A673 (cell line): ENCODE results near the gene SPEF2. TPM values are rescaled to one million over a fixed set of nuclear protein-coding genes. Genes with fewer than 3 reads are reported as not detected.

Source experiments
- BruUV-seq: library from RNA; stranded (reverse); fragments of 400-500 nt; replicated peaks from 2 replicates; lab custom pipeline; 2021; lab: Mats Ljungman, UMichigan
- CTCF ChIA-PET: fragments of 300-600 bp; sonication (Branson Sonifier 250); formaldehyde crosslinking; loops from one replicate; lab custom pipeline; 2022; ENCODE audit warnings: antibody characterized with exemption; lab: Charles Lee
- POLR2A ChIA-PET: fragments of 300-600 bp; sonication (Branson Sonifier 250); formaldehyde crosslinking; loops from one replicate; lab custom pipeline; 2022; ENCODE audit warnings: antibody characterized with exemption; ENCODE audit not compliant: low non-redundant PET; lab: Charles Lee
- DNase-seq: peaks from one replicate; pipeline ENCODE4 v3.0.0-alpha.2; 2015; ENCODE audit warnings: low spot score
- H3K27ac ChIP-seq: fragments of 200-600 bp; sonication (generic); 2 replicates; pipeline ENCODE4 v1.5.1; 2016; ENCODE audit warnings: mixed run types, low read depth, mild to moderate bottlenecking, mixed read lengths, antibody characterized with exemption, low read length; ENCODE audit not compliant: poor library complexity, severe bottlenecking
- H3K27me3 ChIP-seq: fragments of 200-600 bp; sonication (generic); replicated peaks from 2 replicates; pipeline ENCODE4 v1.6.1; 2017; ENCODE audit warnings: mixed run types, low read depth, mild to moderate bottlenecking, mixed read lengths, antibody characterized with exemption, low read length; ENCODE audit not compliant: insufficient read depth, poor library complexity
- H3K36me3 ChIP-seq: fragments of 200-600 bp; sonication (generic); 2 replicates; pipeline ENCODE4 v1.6.1; 2016; ENCODE audit warnings: mixed run types, mild to moderate bottlenecking, mixed read lengths, antibody characterized with exemption, low read length; ENCODE audit not compliant: insufficient read depth, poor library complexity, severe bottlenecking
- H3K4me1 ChIP-seq: fragments of 200-600 bp; sonication (generic); 2 replicates; pipeline ENCODE4 v1.6.1; 2017; ENCODE audit warnings: mixed run types, mild to moderate bottlenecking, mixed read lengths, antibody characterized with exemption, low read length; ENCODE audit not compliant: insufficient read depth, poor library complexity, severe bottlenecking
- H3K4me3 ChIP-seq: fragments of 200-600 bp; sonication (generic); 2 replicates; pipeline ENCODE4 v1.5.1; 2016; ENCODE audit warnings: low read depth, mixed run types, mild to moderate bottlenecking, mixed read lengths, low read length; ENCODE audit not compliant: poor library complexity, severe bottlenecking
- H3K9me3 ChIP-seq: fragments of 200-600 bp; sonication (generic); 2 replicates; pipeline ENCODE4 v1.6.1; 2016; ENCODE audit warnings: mixed run types, low read depth, mild to moderate bottlenecking, mixed read lengths, antibody characterized with exemption, low read length; ENCODE audit not compliant: poor library complexity, severe bottlenecking
- EZH2 ChIP-seq: fragments of 200-600 bp; sonication (generic); IDR thresholded peaks from 2 replicates; pipeline ENCODE4 v1.6.1; 2017; ENCODE audit warnings: borderline replicate concordance, low read depth, mild to moderate bottlenecking, mixed read lengths, antibody characterized with exemption, low read length; ENCODE audit not compliant: poor library complexity, severe bottlenecking
- intact Hi-C: fragments of 100-400 bp; cut with micrococcal nuclease; formaldehyde crosslinking; loops from one replicate; pipeline ENCODE4 v1.10.0; 2022; ENCODE audit not compliant: unreplicated experiment
- total RNA-seq: library from RNA; stranded (reverse); gene quantifications from 2 replicates; pipeline ENCODE4 v1.2.3, GENCODE V29; 2021
- TF ChIP-seq, protein P1 (sequence below): fragments of 300-800, 200-600 bp; sonication (generic); conservative IDR thresholded peaks from 2 replicates; pipeline ENCODE4 v1.5.1; 2017; ENCODE audit warnings: low read depth, mild to moderate bottlenecking, antibody characterized with exemption, low read length, moderate library complexity, mixed read lengths

Gene SPEF2
- total RNA-seq, 1 experiment from 2014 or later = 1.5 TPM

DNA sequence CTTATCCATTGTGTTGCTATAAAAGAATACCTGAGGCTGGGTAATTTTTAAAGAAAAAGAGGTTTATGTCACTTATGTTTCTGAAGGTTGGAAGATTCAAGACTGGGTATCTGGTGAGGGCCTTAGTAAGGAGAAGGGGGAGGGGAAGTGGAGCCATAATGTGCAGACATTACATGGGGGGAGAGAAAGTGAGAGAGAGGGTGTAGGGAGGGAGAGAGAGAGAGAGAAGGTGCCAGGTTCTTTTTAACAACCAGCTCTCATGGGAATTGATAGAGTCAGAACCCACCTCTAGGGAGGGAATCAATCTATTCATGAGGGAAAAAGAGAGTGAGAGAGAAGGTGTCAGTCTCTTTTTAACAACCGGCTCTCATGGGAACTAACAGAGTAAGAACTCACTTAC lies 29.5 kb downstream of the SPEF2 start:
- TF ChIP-seq, protein P1, sequence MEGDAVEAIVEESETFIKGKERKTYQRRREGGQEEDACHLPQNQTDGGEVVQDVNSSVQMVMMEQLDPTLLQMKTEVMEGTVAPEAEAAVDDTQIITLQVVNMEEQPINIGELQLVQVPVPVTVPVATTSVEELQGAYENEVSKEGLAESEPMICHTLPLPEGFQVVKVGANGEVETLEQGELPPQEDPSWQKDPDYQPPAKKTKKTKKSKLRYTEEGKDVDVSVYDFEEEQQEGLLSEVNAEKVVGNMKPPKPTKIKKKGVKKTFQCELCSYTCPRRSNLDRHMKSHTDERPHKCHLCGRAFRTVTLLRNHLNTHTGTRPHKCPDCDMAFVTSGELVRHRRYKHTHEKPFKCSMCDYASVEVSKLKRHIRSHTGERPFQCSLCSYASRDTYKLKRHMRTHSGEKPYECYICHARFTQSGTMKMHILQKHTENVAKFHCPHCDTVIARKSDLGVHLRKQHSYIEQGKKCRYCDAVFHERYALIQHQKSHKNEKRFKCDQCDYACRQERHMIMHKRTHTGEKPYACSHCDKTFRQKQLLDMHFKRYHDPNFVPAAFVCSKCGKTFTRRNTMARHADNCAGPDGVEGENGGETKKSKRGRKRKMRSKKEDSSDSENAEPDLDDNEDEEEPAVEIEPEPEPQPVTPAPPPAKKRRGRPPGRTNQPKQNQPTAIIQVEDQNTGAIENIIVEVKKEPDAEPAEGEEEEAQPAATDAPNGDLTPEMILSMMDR = no peak
- no peak for TF ChIP-seq EZH2
- H3K36me3 ChIP-seq = no peaks in the 10 kb centered on the region
- BruUV-seq = no TSS peak
- no peak for DNase-seq
- intact Hi-C loops = no loop called here
- H3K27me3 ChIP-seq = no peaks in the 10 kb centered on the region
- no peak overlapping the region for H3K27ac ChIP-seq
- H3K4me1 ChIP-seq = no peaks in the 10 kb centered on the region
- POLR2A ChIA-PET = interaction anchor here (0.6 kb wide), 1 partner anchor 18 kb away, joined by 7 read pairs; no protein-coding TSS in a partner anchor
- CTCF ChIA-PET = no interaction called here
- H3K4me3 ChIP-seq = no peak overlapping the region
- H3K9me3 ChIP-seq = no peaks in the 10 kb centered on the region

DNA sequence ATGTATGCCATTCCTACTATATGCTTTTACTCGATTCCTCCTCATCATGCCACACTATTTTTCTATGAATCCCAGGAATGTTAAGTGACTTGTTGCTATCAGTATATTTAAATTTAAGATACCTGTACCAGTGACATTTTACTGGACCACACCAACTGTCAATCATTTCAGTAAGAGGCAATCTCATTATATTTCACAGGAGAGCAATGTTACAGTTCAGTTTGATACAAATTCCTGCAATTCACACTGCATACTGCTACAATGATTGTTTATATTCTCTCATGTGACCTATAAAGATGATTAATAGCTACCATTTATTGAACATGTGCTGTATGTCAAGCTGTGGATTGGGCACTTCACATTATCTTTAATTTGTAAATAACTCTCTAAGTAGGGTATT lies 30.0 kb downstream of the SPEF2 start:
- Histone ChIP-seq H3K4me3 (no peak overlapping the region), H3K27me3 (no peaks in the 10 kb centered on the region), H3K36me3 (no peaks in the 10 kb centered on the region), H3K9me3 (no peaks in the 10 kb centered on the region), H3K27ac (no peak overlapping the region), H3K4me1 (no peaks in the 10 kb centered on the region)
- intact Hi-C loops = no loop called here
- no TSS peak for BruUV-seq
- TF ChIP-seq EZH2 = no peak
- TF ChIP-seq, protein P1 = no peak
- no peak for DNase-seq
- ChIA-PET CTCF (no interaction called here), POLR2A (no interaction called here)

DNA sequence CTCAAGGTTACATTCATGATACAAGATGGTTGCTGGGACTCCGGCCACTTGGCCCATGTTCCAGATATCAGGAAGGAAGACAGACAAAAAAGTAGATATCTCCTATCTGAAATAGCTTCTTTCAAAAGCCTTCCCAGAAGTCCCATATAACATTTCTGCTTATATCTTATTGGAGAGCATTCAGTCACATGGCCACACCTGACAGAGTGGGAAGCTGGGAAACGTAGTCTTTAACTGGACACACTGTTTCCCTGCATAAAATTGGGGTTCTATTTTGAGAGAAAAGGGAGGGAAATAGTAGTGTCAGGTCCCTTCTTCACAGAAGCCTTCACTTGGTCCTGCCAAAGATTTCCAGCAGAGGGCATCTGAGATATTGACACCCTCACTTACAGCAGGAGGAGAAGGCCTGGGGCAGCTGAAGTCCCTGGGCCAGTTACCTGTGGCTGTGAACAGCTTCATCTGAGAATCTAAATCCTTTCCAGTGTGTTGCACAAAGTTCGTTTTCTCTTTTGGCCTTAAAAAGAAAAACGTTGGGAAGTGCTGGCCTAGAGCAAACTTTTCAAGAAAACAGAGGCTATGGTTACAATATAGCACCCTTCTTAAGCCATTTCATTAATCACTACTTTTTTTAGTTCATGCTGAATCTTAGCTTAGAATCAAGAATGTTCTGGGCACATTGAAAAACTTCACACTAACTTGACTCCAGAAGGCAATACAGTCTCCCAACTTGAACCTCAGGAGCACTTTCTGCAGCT lies 33.5 kb downstream of the SPEF2 start:
- no peaks in the 10 kb centered on the region for H3K4me1 ChIP-seq
- H3K4me3 ChIP-seq = no peak overlapping the region
- H3K27ac ChIP-seq = no peak overlapping the region
- TF ChIP-seq, protein P1 = peak; percentile 66
- no peak for TF ChIP-seq EZH2
- no peaks in the 10 kb centered on the region for H3K9me3 ChIP-seq
- intact Hi-C loops = loop anchor here (1.0 kb wide), 1 partner anchor 275 kb away; no protein-coding TSS in a partner anchor
- no TSS peak for BruUV-seq
- H3K27me3 ChIP-seq = no peaks in the 10 kb centered on the region
- POLR2A ChIA-PET = interaction anchor here (0.6 kb wide), 1 partner anchor 12 kb away, joined by 3 read pairs; no protein-coding TSS in a partner anchor
- H3K36me3 ChIP-seq = no peaks in the 10 kb centered on the region
- DNase-seq = peak; percentile 64
- CTCF ChIA-PET = interaction anchor here (0.7 to 1.8 kb wide), 4 partner anchors 14 to 275 kb away, joined by 3 to 36 read pairs (median 5); no protein-coding TSS in a partner anchor
